ENCODE data around the gene PIM2.

DNA sequence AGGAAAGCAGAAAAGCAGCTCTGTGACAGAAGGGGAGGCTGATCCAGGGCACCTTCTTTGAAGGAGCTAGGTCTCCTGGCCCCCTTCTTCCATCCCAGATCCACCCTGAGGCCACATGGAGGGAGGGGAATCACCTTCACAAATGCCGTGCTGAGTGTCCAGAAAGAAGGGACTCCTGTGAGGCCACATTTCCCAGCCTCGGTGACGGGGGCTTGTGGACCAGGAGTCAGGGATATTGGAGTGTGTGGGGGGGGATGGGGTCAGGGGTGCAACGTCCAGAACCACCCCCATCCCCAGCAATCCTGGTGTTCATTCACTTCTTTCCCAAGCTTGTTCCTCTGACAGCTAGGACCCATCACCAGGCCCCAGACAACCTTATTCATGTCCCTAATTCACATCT, 25.9 kb downstream of the PIM2 start:
- TF ChIP-seq, protein P1, sequence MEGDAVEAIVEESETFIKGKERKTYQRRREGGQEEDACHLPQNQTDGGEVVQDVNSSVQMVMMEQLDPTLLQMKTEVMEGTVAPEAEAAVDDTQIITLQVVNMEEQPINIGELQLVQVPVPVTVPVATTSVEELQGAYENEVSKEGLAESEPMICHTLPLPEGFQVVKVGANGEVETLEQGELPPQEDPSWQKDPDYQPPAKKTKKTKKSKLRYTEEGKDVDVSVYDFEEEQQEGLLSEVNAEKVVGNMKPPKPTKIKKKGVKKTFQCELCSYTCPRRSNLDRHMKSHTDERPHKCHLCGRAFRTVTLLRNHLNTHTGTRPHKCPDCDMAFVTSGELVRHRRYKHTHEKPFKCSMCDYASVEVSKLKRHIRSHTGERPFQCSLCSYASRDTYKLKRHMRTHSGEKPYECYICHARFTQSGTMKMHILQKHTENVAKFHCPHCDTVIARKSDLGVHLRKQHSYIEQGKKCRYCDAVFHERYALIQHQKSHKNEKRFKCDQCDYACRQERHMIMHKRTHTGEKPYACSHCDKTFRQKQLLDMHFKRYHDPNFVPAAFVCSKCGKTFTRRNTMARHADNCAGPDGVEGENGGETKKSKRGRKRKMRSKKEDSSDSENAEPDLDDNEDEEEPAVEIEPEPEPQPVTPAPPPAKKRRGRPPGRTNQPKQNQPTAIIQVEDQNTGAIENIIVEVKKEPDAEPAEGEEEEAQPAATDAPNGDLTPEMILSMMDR (IDR thresholded peaks at IDR 0.05) = no peak
- TF ChIP-seq POLR2A (IDR thresholded peaks at IDR 0.05) = no peak
